HCT116 (cell line): ENCODE results near the gene SIDT1. TPM values are rescaled to one million over a fixed set of nuclear protein-coding genes. Genes with fewer than 3 reads are reported as not detected.

ENCODE experiments used
- ATAC-seq: fragments of 200-7000 bp; cut with Tn5 transposase; 2 replicates; pipeline ENCODE4 v1.9.1; 2020; ENCODE audit warnings: mild to moderate bottlenecking, moderate library complexity
- BruUV-seq: library from RNA; stranded (reverse); fragments of 400-500 nt; replicated peaks from 2 replicates; lab custom pipeline; 2021; lab: Mats Ljungman, UMichigan
- CTCF ChIA-PET: fragments of 300-600 bp; sonication (Branson Sonifier 250); formaldehyde crosslinking; loops from one replicate; lab custom pipeline; 2021; ENCODE audit warnings: antibody characterized with exemption; lab: Charles Lee
- POLR2A ChIA-PET: fragments of 300-600, 350-600 bp; sonication (Branson Sonifier 250); formaldehyde crosslinking; loops from one replicate; lab custom pipeline; 2021; ENCODE audit warnings: antibody characterized with exemption; lab: Charles Lee
- RAD21 ChIA-PET, 2 experiments: fragments of 300-600 bp; sonication (Branson Sonifier 250); formaldehyde crosslinking; loops; one replicate each; lab custom pipeline; 2023; ENCODE audit warnings: low total read pairs in 2 of 2; ENCODE audit not compliant: uncharacterized antibody in 2 of 2, unreplicated experiment in 2 of 2, low non-redundant PET in 1 of 2; lab: Charles Lee
- DNase-seq: peaks from one replicate; pipeline ENCODE4 v3.0.0-alpha.2; 2010; ENCODE audit warnings: low read depth, low spot score
- H2AFZ ChIP-seq: fragments of 200-600 bp; shearing (Covaris generic), sonication (generic); 2 replicates; pipeline ENCODE4 v1.6.1; 2017; ENCODE audit warnings: low read depth, mixed run types, mixed read lengths, antibody characterized with exemption, low read length; ENCODE audit not compliant: poor library complexity, severe bottlenecking
- H3K27ac ChIP-seq: 2 replicates; pipeline ENCODE4 v1.5.1; 2012; ENCODE audit warnings: low read depth, low read length
- H3K27me3 ChIP-seq: fragments of 200-600 bp; sonication (generic); 2 replicates; pipeline ENCODE4 v1.6.1; 2016; ENCODE audit warnings: mixed run types, low read length, mixed read lengths; ENCODE audit not compliant: insufficient read depth
- H3K36me3 ChIP-seq, 2 experiments: fragments of 200-500 bp in 1 of 2; fragments of 200-600 bp in 1 of 2; sonication (Bioruptor generic) in 1 of 2; sonication (generic) in 1 of 2; 2 replicates each; pipeline versions ENCODE4 v1.5.1 to v1.6.1; 2014 to 2016; ENCODE audit warnings: low read length in 2 of 2, inconsistent platforms in 1 of 2, mixed read lengths in 1 of 2, mixed run types in 1 of 2; ENCODE audit not compliant: insufficient read depth in 2 of 2, control insufficient read depth in 1 of 2
- H3K4me1 ChIP-seq, 2 experiments: fragments of 200-600 bp in 1 of 2; sonication (generic) in 1 of 2; 2 replicates each; pipeline versions ENCODE4 v1.5.1 to v1.6.1; 2012 to 2017; ENCODE audit warnings: low read length in 2 of 2, inconsistent platforms in 1 of 2, mild to moderate bottlenecking in 1 of 2, mixed read lengths in 1 of 2, mixed run types in 1 of 2, moderate library complexity in 1 of 2; ENCODE audit not compliant: insufficient read depth in 2 of 2, control insufficient read depth in 1 of 2
- H3K4me2 ChIP-seq: fragments of 200-600 bp; sonication (generic); 2 replicates; pipeline ENCODE4 v1.6.1; 2017; ENCODE audit warnings: mixed run types, low read length, mixed read lengths
- H3K4me3 ChIP-seq, 2 experiments: fragments of 200-600 bp in 1 of 2; sonication (generic) in 1 of 2; replicated peaks in 1 of 2; 2 replicates each; pipeline ENCODE4 v1.5.1; 2011 to 2016; ENCODE audit warnings: low read length in 2 of 2, control low read depth in 1 of 2, low read depth in 1 of 2, mild to moderate bottlenecking in 1 of 2, mixed read lengths in 1 of 2, mixed run types in 1 of 2
- H3K79me2 ChIP-seq: fragments of 200-600 bp; sonication (generic); 2 replicates; pipeline ENCODE4 v1.6.1; 2017; ENCODE audit warnings: mild to moderate bottlenecking, mixed run types, low read length, moderate library complexity, mixed read lengths; ENCODE audit not compliant: insufficient read depth
- H3K9ac ChIP-seq: fragments of 200-600 bp; sonication (generic); 2 replicates; pipeline ENCODE4 v1.6.1; 2016; ENCODE audit warnings: low read length, mixed read lengths
- H3K9me2 ChIP-seq: fragments of 200-600 bp; sonication (generic), shearing (Covaris generic); 2 replicates; pipeline ENCODE4 v1.6.1; 2017; ENCODE audit warnings: mixed run types, mild to moderate bottlenecking, moderate library complexity; ENCODE audit not compliant: insufficient read depth
- H3K9me3 ChIP-seq, 2 experiments: fragments of 200-500 bp in 1 of 2; fragments of 200-600 bp in 1 of 2; sonication (Bioruptor generic) in 1 of 2; sonication (generic) in 1 of 2; 2 replicates each; pipeline ENCODE4 v1.6.1; 2014 to 2017; ENCODE audit warnings: low read length in 2 of 2, mixed read lengths in 2 of 2, inconsistent platforms in 1 of 2, low read depth in 1 of 2, mild to moderate bottlenecking in 1 of 2, mixed run types in 1 of 2, moderate library complexity in 1 of 2; ENCODE audit not compliant: control insufficient read depth in 1 of 2, insufficient read depth in 1 of 2
- H4K20me1 ChIP-seq: fragments of 200-600 bp; sonication (generic), shearing (Covaris generic); 2 replicates; pipeline ENCODE4 v1.6.1; 2017; ENCODE audit warnings: mixed run types, mild to moderate bottlenecking, moderate library complexity; ENCODE audit not compliant: insufficient read depth
- CBX3 ChIP-seq: IDR thresholded peaks from 2 replicates; pipeline ENCODE4 v1.6.1; 2012; ENCODE audit warnings: low read depth
- CEBPB ChIP-seq: IDR thresholded peaks from 2 replicates; pipeline ENCODE4 v1.6.1; 2012; ENCODE audit warnings: low read depth
- EGR1 ChIP-seq: IDR thresholded peaks from 2 replicates; pipeline ENCODE4 v1.6.1; 2012; ENCODE audit warnings: low read depth
- ELF1 ChIP-seq: IDR thresholded peaks from 2 replicates; pipeline ENCODE4 v1.6.1; 2012; ENCODE audit warnings: low read depth, borderline replicate concordance
- EZH2phosphoT487 ChIP-seq: fragments of 200-600 bp; IDR thresholded peaks from 2 replicates; pipeline ENCODE4 v1.6.1; 2018; ENCODE audit warnings: antibody characterized with exemption, borderline replicate concordance
- FOSL1 ChIP-seq: IDR thresholded peaks from 2 replicates; pipeline ENCODE4 v1.6.1; 2012; ENCODE audit warnings: low read depth
- JUND ChIP-seq: IDR thresholded peaks from 2 replicates; pipeline ENCODE4 v1.6.1; 2012
- MAX ChIP-seq: IDR thresholded peaks from 2 replicates; pipeline ENCODE4 v1.6.1; 2012
- POLR2A ChIP-seq: IDR thresholded peaks from 2 replicates; pipeline ENCODE4 v1.7.0; 2011; ENCODE audit warnings: borderline replicate concordance; ENCODE audit not compliant: insufficient read depth, insufficient read length; ENCODE audit errors: extremely low read depth
- POLR2AphosphoS5 ChIP-seq: IDR thresholded peaks from 2 replicates; pipeline ENCODE4 v1.6.1; 2011; ENCODE audit warnings: mild to moderate bottlenecking, low read depth, low read length, moderate library complexity
- RAD21 ChIP-seq: IDR thresholded peaks from 2 replicates; pipeline ENCODE4 v1.6.1; 2012; ENCODE audit warnings: low read depth, mild to moderate bottlenecking
- REST ChIP-seq: IDR thresholded peaks from 2 replicates; pipeline ENCODE4 v1.6.1; 2012; ENCODE audit warnings: low read depth
- SIN3A ChIP-seq: IDR thresholded peaks from 2 replicates; pipeline ENCODE4 v1.6.1; 2012; ENCODE audit warnings: low read depth
- SRF ChIP-seq: IDR thresholded peaks from 2 replicates; pipeline ENCODE4 v1.6.1; 2012; ENCODE audit warnings: low read depth
- TCF7L2 ChIP-seq: IDR thresholded peaks from 2 replicates; pipeline ENCODE4 v1.7.0; 2011; ENCODE audit warnings: borderline replicate concordance, inconsistent platforms; ENCODE audit not compliant: insufficient read depth, insufficient read length; ENCODE audit errors: extremely low read depth
- YY1 ChIP-seq: IDR thresholded peaks from 2 replicates; pipeline ENCODE4 v1.6.1; 2011; ENCODE audit warnings: low read length, low read depth, moderate library complexity, mild to moderate bottlenecking; ENCODE audit not compliant: insufficient replicate concordance; ENCODE audit errors: extremely low read depth
- ZBTB33 ChIP-seq: IDR thresholded peaks from 2 replicates; pipeline ENCODE4 v1.6.1; 2011; ENCODE audit warnings: mild to moderate bottlenecking, low read length, moderate library complexity; ENCODE audit not compliant: insufficient replicate concordance; ENCODE audit errors: extremely low read depth
- ZFX ChIP-seq: fragments of 450-650 bp; IDR thresholded peaks from 2 replicates; pipeline ENCODE4 v1.6.1; 2017
- intact Hi-C: fragments of 100-400 bp; cut with micrococcal nuclease; formaldehyde crosslinking; loops from 2 replicates; pipeline ENCODE4 v1.10.0; 2022
- total RNA-seq: library from RNA; stranded (reverse); gene quantifications from one replicate; pipeline ENCODE4 v1.2.1, GENCODE V29; 2021; ENCODE audit not compliant: unreplicated experiment
- TF ChIP-seq, protein P1 (sequence below): IDR thresholded peaks from 2 replicates; pipeline ENCODE4 v1.6.1; 2012
- TF ChIP-seq, protein P2 (sequence below), 3 experiments: fragments of 200-600 bp in 1 of 3; sonication (generic) in 1 of 3; IDR thresholded peaks in 2 of 3; conservative IDR thresholded peaks in 1 of 3; 2 replicates each; pipeline ENCODE4 v1.5.1; 2012 to 2017; ENCODE audit warnings: low read depth in 2 of 3, low read length in 2 of 3, antibody characterized with exemption in 1 of 3, borderline replicate concordance in 1 of 3, control low read depth in 1 of 3, mild to moderate bottlenecking in 1 of 3, mixed read lengths in 1 of 3, mixed run types in 1 of 3, moderate library complexity in 1 of 3; ENCODE audit not compliant: insufficient read depth in 1 of 3

The SIDT1 gene
- total RNA-seq, 1 experiment from 2014 or later: not detected

DNA sequence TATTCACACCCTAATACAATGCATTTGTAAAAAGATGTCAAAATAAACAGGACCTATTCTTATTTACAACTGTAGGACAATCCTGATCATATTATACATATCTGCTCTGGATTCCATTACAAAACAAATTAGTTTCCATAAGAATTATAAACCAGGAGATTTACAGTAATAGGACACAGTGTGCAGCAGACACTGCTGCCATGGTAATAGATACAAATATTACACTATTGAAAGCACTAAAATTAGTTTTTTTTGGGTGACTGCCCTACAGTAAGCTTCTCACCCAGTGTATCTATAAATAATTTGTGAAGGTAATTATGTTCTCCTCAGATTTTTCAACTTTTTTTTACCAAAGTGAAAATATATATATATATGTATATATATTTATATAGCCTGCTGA lies 116.2 kb downstream of the SIDT1 start:
- ChIA-PET CTCF (no interaction called here), RAD21 (no interaction called here), POLR2A (no interaction called here)
- Histone ChIP-seq H3K4me1 (no peaks in the 10 kb centered on the region), H3K27ac (no peak overlapping the region), H3K4me2 (no peak overlapping the region), H3K36me3 (no peaks in the 10 kb centered on the region), H3K79me2 (no peaks in the 10 kb centered on the region), H3K27me3 (no peaks in the 10 kb centered on the region), H3K9me2 (no peaks in the 10 kb centered on the region), H3K9me3 (peaks cover 0 to 7% of the 10 kb centered on the region in 2 experiments; a peak in 2 of 4 replicates), H3K4me3 (no peak overlapping the region), H2AFZ (no peak overlapping the region), H3K9ac (no peak overlapping the region), H4K20me1 (no peaks in the 10 kb centered on the region)
- intact Hi-C loops: no loop called here
- BruUV-seq: no TSS peak
- DNase-seq (no peak), ATAC-seq (no peak)
- no peak for TF ChIP-seq FOSL1
- TF ChIP-seq, protein P1, sequence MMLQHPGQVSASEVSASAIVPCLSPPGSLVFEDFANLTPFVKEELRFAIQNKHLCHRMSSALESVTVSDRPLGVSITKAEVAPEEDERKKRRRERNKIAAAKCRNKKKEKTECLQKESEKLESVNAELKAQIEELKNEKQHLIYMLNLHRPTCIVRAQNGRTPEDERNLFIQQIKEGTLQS: no peak
- no peak for TF ChIP-seq ZBTB33
- TF ChIP-seq ELF1: no peak
- no peak for TF ChIP-seq POLR2A
- TF ChIP-seq EGR1: no peak
- no peak for TF ChIP-seq POLR2AphosphoS5
- no peak for TF ChIP-seq SIN3A
- no peak for TF ChIP-seq CBX3
- TF ChIP-seq TCF7L2: no peak
- TF ChIP-seq, protein P2, sequence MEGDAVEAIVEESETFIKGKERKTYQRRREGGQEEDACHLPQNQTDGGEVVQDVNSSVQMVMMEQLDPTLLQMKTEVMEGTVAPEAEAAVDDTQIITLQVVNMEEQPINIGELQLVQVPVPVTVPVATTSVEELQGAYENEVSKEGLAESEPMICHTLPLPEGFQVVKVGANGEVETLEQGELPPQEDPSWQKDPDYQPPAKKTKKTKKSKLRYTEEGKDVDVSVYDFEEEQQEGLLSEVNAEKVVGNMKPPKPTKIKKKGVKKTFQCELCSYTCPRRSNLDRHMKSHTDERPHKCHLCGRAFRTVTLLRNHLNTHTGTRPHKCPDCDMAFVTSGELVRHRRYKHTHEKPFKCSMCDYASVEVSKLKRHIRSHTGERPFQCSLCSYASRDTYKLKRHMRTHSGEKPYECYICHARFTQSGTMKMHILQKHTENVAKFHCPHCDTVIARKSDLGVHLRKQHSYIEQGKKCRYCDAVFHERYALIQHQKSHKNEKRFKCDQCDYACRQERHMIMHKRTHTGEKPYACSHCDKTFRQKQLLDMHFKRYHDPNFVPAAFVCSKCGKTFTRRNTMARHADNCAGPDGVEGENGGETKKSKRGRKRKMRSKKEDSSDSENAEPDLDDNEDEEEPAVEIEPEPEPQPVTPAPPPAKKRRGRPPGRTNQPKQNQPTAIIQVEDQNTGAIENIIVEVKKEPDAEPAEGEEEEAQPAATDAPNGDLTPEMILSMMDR (IDR thresholded peaks at IDR 0.05 in 2 of 3, conservative IDR thresholded peaks at IDR 0.05 in 1 of 3; ENCODE audit: borderline replicate concordance in 1 of 3, insufficient read depth in 1 of 3, low read depth in 2 of 3, low read length in 2 of 3): no peak
- no peak for TF ChIP-seq ZFX
- no peak for TF ChIP-seq MAX
- no peak for TF ChIP-seq SRF
- TF ChIP-seq CEBPB: no peak
- no peak for TF ChIP-seq EZH2phosphoT487
- no peak for TF ChIP-seq REST
- TF ChIP-seq RAD21: no peak
- no peak for TF ChIP-seq JUND
- TF ChIP-seq YY1: no peak
